Activated CD4-positive, alpha-beta memory T cell treated with anti-CD3 and anti-CD28 coated beads, Interleukin-2, amount 10 ng/mL, durations not matched to agents 7 days and 5 days (primary cell): ENCODE measurements around the gene GPR171. TPM values are rescaled to one million over a fixed set of nuclear protein-coding genes. Genes with fewer than 3 reads are reported as not detected.

ENCODE experiments used
- CTCF ChIA-PET: fragments of 350-600 bp; sonication (Branson Sonifier 250); formaldehyde crosslinking; loops from one replicate; lab custom pipeline; 2021; ENCODE audit warnings: antibody characterized with exemption, inconsistent platforms; lab: Charles Lee
- POLR2A ChIA-PET: fragments of 350-600 bp; sonication (Branson Sonifier 250); formaldehyde crosslinking; loops from one replicate; lab custom pipeline; 2021; ENCODE audit warnings: antibody characterized with exemption; lab: Charles Lee
- DNase-seq: peaks from one replicate; pipeline ENCODE4 v3.0.0-alpha.2; 2020
- H3K27ac Mint-ChIP-seq: one replicate; pipeline ENCODE4 v1.8.0; 2021; ENCODE audit warnings: mild to moderate bottlenecking, mixed read lengths
- H3K27me3 Mint-ChIP-seq: one replicate; pipeline ENCODE4 v1.8.0; 2021; ENCODE audit warnings: mixed read lengths
- H3K36me3 Mint-ChIP-seq: one replicate; pipeline ENCODE4 v1.8.0; 2021; ENCODE audit warnings: low read depth, mixed read lengths
- H3K4me1 Mint-ChIP-seq: one replicate; pipeline ENCODE4 v1.8.0; 2021; ENCODE audit warnings: mixed read lengths
- H3K4me3 Mint-ChIP-seq: one replicate; pipeline ENCODE4 v1.8.0; 2021; ENCODE audit warnings: mild to moderate bottlenecking, mixed read lengths
- H3K9me3 Mint-ChIP-seq: one replicate; pipeline ENCODE4 v1.8.0; 2021; ENCODE audit warnings: mixed read lengths
- total RNA-seq, 2 experiments: library from RNA; stranded (reverse); gene quantifications; one replicate each; pipeline ENCODE4 v1.2.3, GENCODE V29; 2021

The GPR171 gene
- total RNA-seq, 2 experiments from 2014 or later = 204 to 222 TPM

- Mint-ChIP-seq H3K27ac (no peak overlapping the region), H3K4me1 (peaks cover 48% of the 10 kb centered on the region), H3K9me3 (peaks cover 13% of the 10 kb centered on the region), H3K4me3 (no peak overlapping the region), H3K27me3 (no peaks in the 10 kb centered on the region), H3K36me3 (peaks cover 78% of the 10 kb centered on the region)
- DNase-seq = no peak
- CTCF ChIA-PET = interaction anchor here (1.3 to 6.5 kb wide), 3 partner anchors 11 to 27 kb away, joined by 4 to 56 read pairs (median 4); no protein-coding TSS in a partner anchor
- POLR2A ChIA-PET = interaction anchor here (1.2 to 6.1 kb wide), 8 partner anchors 11 to 28 kb away, joined by 3 to 77 read pairs (median 6); no protein-coding TSS in a partner anchor
Observed at GRCh38 chr3:151197228-151197627, 5.8 kb downstream of the GPR171 start.

GRCh38 chr3:151196434-151196833 is 6.6 kb downstream of the GPR171 start:
- DNase-seq = no peak
- Mint-ChIP-seq H3K9me3 (peaks cover 13% of the 10 kb centered on the region), H3K27ac (peak overlapping the region; percentile 12), H3K27me3 (no peaks in the 10 kb centered on the region), H3K4me1 (peaks cover 51% of the 10 kb centered on the region), H3K4me3 (no peak overlapping the region), H3K36me3 (peaks cover 71% of the 10 kb centered on the region)
- CTCF ChIA-PET = interaction anchor here (0.9 to 1.7 kb wide), 3 partner anchors 12 to 29 kb away, joined by 3 to 4 read pairs (median 4); no protein-coding TSS in a partner anchor
- POLR2A ChIA-PET = interaction anchor here (1.2 to 4.0 kb wide), 5 partner anchors 11 to 26 kb away, joined by 5 to 13 read pairs (median 6); no protein-coding TSS in a partner anchor

- Mint-ChIP-seq H3K36me3 (peaks cover 71% of the 10 kb centered on the region), H3K27ac (no peak overlapping the region), H3K4me3 (no peak overlapping the region), H3K4me1 (peaks cover 54% of the 10 kb centered on the region), H3K27me3 (no peaks in the 10 kb centered on the region), H3K9me3 (peaks cover 16% of the 10 kb centered on the region)
- POLR2A ChIA-PET = interaction anchor here (1.2 to 1.6 kb wide), 3 partner anchors 11 to 25 kb away, joined by 5 to 6 read pairs (median 5); no protein-coding TSS in a partner anchor
- CTCF ChIA-PET = interaction anchor here (0.9 to 1.7 kb wide), 3 partner anchors 11 to 28 kb away, joined by 3 to 4 read pairs (median 4); no protein-coding TSS in a partner anchor
- DNase-seq = no peak
Observed at GRCh38 chr3:151195826-151196225, 7.2 kb downstream of the GPR171 start.

- CTCF ChIA-PET = interaction anchor here (0.6 to 1.5 kb wide), 4 partner anchors 8 to 36 kb away, joined by 3 to 5 read pairs (median 3); no protein-coding TSS in a partner anchor
- Mint-ChIP-seq H3K9me3 (peaks cover 17% of the 10 kb centered on the region), H3K36me3 (peaks cover 47% of the 10 kb centered on the region), H3K27me3 (no peaks in the 10 kb centered on the region), H3K27ac (no peak overlapping the region), H3K4me3 (no peak overlapping the region), H3K4me1 (peaks cover 60% of the 10 kb centered on the region)
- DNase-seq = no peak
- POLR2A ChIA-PET = interaction anchor here (0.8 to 1.1 kb wide), 3 partner anchors 10 to 83 kb away, joined by 3 to 7 read pairs (median 5); partner anchors contain the start of gene GPR171
Observed at GRCh38 chr3:151192545-151192944, 10.5 kb downstream of the GPR171 start.

GRCh38 chr3:151191095-151191494 is 11.9 kb downstream of the GPR171 start:
- Mint-ChIP-seq H3K27ac (no peak overlapping the region), H3K4me3 (no peak overlapping the region), H3K4me1 (peaks cover 62% of the 10 kb centered on the region), H3K27me3 (no peaks in the 10 kb centered on the region), H3K9me3 (peaks cover 17% of the 10 kb centered on the region), H3K36me3 (peaks cover 33% of the 10 kb centered on the region)
- CTCF ChIA-PET = interaction anchor here (1.4 kb wide), 1 partner anchor 10 kb away, joined by 5 read pairs; no protein-coding TSS in a partner anchor
- no peak for DNase-seq
- POLR2A ChIA-PET = interaction anchor here (0.9 kb wide), 1 partner anchor 11 kb away, joined by 3 read pairs; no protein-coding TSS in a partner anchor

- Mint-ChIP-seq H3K36me3 (no peaks in the 10 kb centered on the region), H3K27me3 (peaks cover 2% of the 10 kb centered on the region), H3K9me3 (no peaks in the 10 kb centered on the region), H3K4me1 (peaks cover 49% of the 10 kb centered on the region), H3K27ac (peak overlapping the region; percentile 79), H3K4me3 (peak overlapping the region; percentile 53)
- POLR2A ChIA-PET = interaction anchor here (0.7 to 6.9 kb wide), 11 partner anchors 9 to 707 kb away, joined by 3 to 77 read pairs (median 5); partner anchors contain the start of genes GPR171 and SIAH2
- CTCF ChIA-PET = interaction anchor here (1.0 to 3.1 kb wide), 7 partner anchors 12 to 44 kb away, joined by 3 to 13 read pairs (median 4); partner anchors contain the start of gene GPR171
- peak; percentile 37 for DNase-seq
Observed at GRCh38 chr3:151183265-151183671, 19.7 kb downstream of the GPR171 start.

- Mint-ChIP-seq H3K4me1 (peaks cover 45% of the 10 kb centered on the region), H3K9me3 (no peaks in the 10 kb centered on the region), H3K27me3 (peaks cover 2% of the 10 kb centered on the region), H3K4me3 (peak overlapping the region; percentile 1), H3K36me3 (no peaks in the 10 kb centered on the region), H3K27ac (peak overlapping the region; percentile 79)
- no peak for DNase-seq
- CTCF ChIA-PET = interaction anchor here (0.9 to 3.1 kb wide), 8 partner anchors 12 to 45 kb away, joined by 3 to 13 read pairs (median 4); partner anchors contain the start of gene GPR171
- POLR2A ChIA-PET = interaction anchor here (0.7 to 6.9 kb wide), 13 partner anchors 8 to 708 kb away, joined by 3 to 77 read pairs (median 5); partner anchors contain the start of genes GPR171 and SIAH2
Observed at GRCh38 chr3:151182349-151183079, 20.5 kb downstream of the GPR171 start.

GRCh38 chr3:151178208-151178845 is 24.7 kb downstream of the GPR171 start:
- Mint-ChIP-seq H3K9me3 (no peaks in the 10 kb centered on the region), H3K36me3 (no peaks in the 10 kb centered on the region), H3K27ac (no peak overlapping the region), H3K4me1 (peaks cover 20% of the 10 kb centered on the region), H3K4me3 (no peak overlapping the region), H3K27me3 (peaks cover 2% of the 10 kb centered on the region)
- no peak for DNase-seq
- ChIA-PET POLR2A (interaction anchor here (1.1 to 1.5 kb wide), 3 partner anchors 8 to 25 kb away, joined by 3 to 6 read pairs (median 3); partner anchors contain the start of gene GPR171), CTCF (interaction anchor here (0.9 to 1.8 kb wide), 3 partner anchors 10 to 29 kb away, joined by 3 to 9 read pairs (median 4); partner anchors contain the start of gene GPR171)

- Mint-ChIP-seq H3K9me3 (no peaks in the 10 kb centered on the region), H3K27ac (no peak overlapping the region), H3K27me3 (peaks cover 2% of the 10 kb centered on the region), H3K4me1 (peaks cover 27% of the 10 kb centered on the region), H3K36me3 (no peaks in the 10 kb centered on the region), H3K4me3 (no peak overlapping the region)
- ChIA-PET CTCF (no interaction called here), POLR2A (no interaction called here)
- DNase-seq = no peak
Observed at GRCh38 chr3:151175952-151176351, 27.1 kb downstream of the GPR171 start.

- H3K36me3 Mint-ChIP-seq = no peaks in the 10 kb centered on the region
- no peaks in the 10 kb centered on the region for H3K27me3 Mint-ChIP-seq
- no peak overlapping the region for H3K4me3 Mint-ChIP-seq
- DNase-seq = no peak
- peaks cover 40% of the 10 kb centered on the region for H3K4me1 Mint-ChIP-seq
- CTCF ChIA-PET = interaction anchor here (7.5 kb wide), 1 partner anchor 26 kb away, joined by 56 read pairs; the partner anchor contains the start of gene GPR171
- POLR2A ChIA-PET = interaction anchor here (1.0 kb wide), 1 partner anchor 9 kb away, joined by 3 read pairs; no protein-coding TSS in a partner anchor
- no peak overlapping the region for H3K27ac Mint-ChIP-seq
- H3K9me3 Mint-ChIP-seq = no peaks in the 10 kb centered on the region
Observed at GRCh38 chr3:151174351-151174750, 28.7 kb downstream of the GPR171 start.

- Mint-ChIP-seq H3K4me3 (peak overlapping the region; percentile 42), H3K9me3 (no peaks in the 10 kb centered on the region), H3K36me3 (no peaks in the 10 kb centered on the region), H3K4me1 (peaks cover 52% of the 10 kb centered on the region), H3K27me3 (no peaks in the 10 kb centered on the region), H3K27ac (peak overlapping the region; percentile 83)
- DNase-seq = peak; percentile 71
- POLR2A ChIA-PET = interaction anchor here (0.7 to 4.4 kb wide), 15 partner anchors 9 to 407 kb away, joined by 3 to 73 read pairs (median 5); partner anchors contain the start of genes GPR171 and GPR87
- CTCF ChIA-PET = interaction anchor here (0.6 to 7.5 kb wide), 11 partner anchors 12 to 113 kb away, joined by 3 to 89 read pairs (median 10); partner anchors contain the start of gene GPR171
Observed at GRCh38 chr3:151171145-151171757, 31.8 kb downstream of the GPR171 start.
